GM21737 (cell line): ENCODE measurements around the gene ZNF536.
"Not testable (repeated sequence)": the region's sequence is repeated elsewhere in the genome, so short reads cannot be mapped to it uniquely, and the experiment has no call there.

Experiments
- ATAC-seq: cut with Tn5 transposase; IDR thresholded peaks from one replicate; pipeline ENCODE4 v1.9.1; 2021; ENCODE audit warnings: mild to moderate bottlenecking, moderate library complexity; ENCODE audit not compliant: unreplicated experiment

Gene ZNF536

DNA sequence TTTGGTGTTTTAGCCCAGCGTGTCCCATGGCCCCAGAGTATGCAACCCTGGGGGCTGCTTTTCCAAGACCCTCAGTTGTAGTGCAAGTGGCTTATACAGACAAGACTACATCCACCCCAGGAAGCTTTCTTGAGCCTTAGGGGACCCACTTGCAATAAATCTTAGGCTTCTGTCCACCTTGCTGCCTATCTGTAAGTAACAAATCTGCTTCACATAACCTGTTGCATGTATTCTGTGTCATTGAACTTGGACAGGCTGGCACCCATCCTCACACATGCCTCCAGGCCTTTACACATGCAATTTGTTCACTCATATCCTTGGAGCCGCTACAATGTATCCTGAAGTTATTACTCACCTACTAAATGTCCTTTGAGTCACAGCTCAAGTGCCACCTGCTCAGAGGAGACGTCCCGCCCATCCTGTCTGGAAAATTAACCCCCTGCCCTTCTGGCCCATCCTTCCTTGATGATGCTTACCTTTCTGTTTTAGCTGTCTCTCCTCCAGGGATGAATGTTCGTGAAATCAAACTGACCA lies 101.2 kb downstream of the ZNF536 start:
- ATAC-seq = no peak

- ATAC-seq = no peak
These were observed 104.8 kb downstream of the ZNF536 start for GRCh38 chr19:30476997-30477396.

GRCh38 chr19:30479231-30479630 lies 107.0 kb downstream of the ZNF536 start:
- no peak for ATAC-seq

- no peak for ATAC-seq
These were observed 107.9 kb downstream of the ZNF536 start for GRCh38 chr19:30480097-30480496.

- no peak for ATAC-seq
These were observed 108.9 kb downstream of the ZNF536 start for GRCh38 chr19:30481063-30481462.

- no peak for ATAC-seq
These were observed 109.6 kb downstream of the ZNF536 start for GRCh38 chr19:30481823-30482222.

DNA sequence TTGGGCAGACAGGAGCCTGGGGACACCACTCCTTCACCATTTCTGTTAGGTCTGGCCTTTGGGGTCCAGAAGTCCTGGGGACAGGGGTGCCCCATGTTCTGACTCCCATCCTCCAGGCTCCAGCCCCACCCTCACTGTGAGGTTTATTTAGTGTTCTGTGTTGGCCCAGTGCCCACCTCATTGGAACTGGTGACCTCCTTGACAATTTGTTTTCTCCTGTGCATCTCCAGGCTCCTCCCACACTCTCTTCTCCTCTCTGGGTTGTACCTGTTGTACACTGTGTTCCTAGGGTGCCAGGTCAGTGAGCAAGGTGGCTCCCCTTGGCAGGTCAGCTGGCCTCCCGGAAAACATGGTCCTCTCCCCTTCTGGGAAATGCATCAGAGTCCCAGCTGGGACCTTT lies 110.8 kb downstream of the ZNF536 start:
- no peak for ATAC-seq

GRCh38 chr19:30486250-30486649 lies 114.1 kb downstream of the ZNF536 start:
- ATAC-seq = not testable (repeated sequence)

- ATAC-seq = no peak
These were observed 115.0 kb downstream of the ZNF536 start for GRCh38 chr19:30487178-30487577.

DNA sequence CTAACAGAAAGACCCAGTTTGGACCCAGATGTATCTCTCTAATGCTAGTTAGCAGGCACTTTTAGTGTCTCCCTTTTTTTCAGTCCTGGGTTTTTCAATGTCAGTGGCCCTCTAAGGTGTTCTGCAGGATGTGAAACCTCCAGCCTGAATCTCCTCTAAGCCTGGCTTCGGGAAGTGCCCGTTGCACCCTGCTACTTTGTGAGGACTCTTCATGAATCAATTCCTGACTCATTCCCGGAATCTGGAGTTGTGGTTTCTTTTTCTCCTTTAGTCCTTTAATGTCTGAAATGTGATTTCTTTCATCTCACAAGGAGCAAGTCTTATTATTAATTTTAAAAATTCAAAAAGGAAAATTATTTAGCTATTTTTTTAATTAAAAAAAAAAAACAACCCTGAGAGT lies 116.0 kb downstream of the ZNF536 start:
- ATAC-seq = no peak

DNA sequence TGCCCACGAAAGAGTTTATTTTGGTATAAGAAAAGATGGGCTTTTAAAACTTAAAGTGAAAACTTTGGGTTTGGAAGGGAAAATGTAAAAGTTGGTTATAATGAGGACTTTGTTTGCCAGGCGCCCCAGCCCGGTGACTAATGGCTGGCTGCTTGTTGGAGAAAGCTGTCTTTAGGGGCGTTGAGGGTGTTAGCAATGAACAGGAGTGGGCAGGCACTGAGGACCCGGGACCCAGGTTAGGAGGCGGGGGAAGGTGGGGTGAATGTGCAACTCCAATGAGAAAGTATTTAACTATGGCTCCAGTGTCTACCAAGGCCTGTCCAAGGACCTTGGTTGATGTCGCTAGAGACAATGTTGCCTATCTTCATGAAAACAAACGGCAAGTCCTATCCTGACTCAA lies 118.6 kb downstream of the ZNF536 start:
- ATAC-seq = no peak

GRCh38 chr19:30492586-30493270 lies 120.5 kb downstream of the ZNF536 start:
- ATAC-seq = no peak

DNA sequence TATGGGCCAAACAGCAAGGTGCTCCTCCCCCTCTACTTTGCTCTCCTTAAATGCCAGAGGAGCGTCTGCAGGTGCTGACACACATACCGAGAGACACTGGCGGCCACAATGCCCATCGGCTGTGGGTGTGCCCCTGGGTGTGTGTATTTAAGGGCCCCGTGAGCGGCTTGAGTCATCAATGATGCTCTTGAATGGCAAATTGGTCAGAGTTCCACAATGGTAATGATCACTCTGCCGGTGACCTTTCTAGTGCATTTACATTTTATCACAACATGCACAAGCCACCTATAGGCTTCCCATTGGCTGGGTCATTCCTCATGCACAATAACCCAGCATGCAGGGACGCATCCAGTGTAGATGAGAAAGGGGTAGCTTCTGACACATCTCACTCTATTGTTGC lies 124.8 kb downstream of the ZNF536 start:
- no peak for ATAC-seq

DNA sequence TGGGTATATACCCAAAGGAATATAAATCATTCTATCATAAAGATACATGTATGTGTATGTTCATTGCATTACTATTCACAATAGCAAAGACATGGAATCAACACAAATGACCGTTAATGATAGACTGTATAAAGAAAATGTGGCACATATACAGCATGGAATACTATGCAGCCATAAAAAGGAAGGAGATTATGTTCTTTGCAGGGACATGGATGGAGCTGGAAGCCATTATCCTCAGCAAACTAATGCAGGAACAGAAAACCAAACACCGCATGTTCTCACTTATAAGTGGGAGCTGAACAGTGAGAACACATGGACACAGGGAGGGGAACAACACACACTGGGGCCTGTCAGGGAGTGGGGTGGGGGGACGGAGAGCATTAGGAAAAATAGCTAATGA lies 125.9 kb downstream of the ZNF536 start:
- ATAC-seq = not testable (repeated sequence)

DNA sequence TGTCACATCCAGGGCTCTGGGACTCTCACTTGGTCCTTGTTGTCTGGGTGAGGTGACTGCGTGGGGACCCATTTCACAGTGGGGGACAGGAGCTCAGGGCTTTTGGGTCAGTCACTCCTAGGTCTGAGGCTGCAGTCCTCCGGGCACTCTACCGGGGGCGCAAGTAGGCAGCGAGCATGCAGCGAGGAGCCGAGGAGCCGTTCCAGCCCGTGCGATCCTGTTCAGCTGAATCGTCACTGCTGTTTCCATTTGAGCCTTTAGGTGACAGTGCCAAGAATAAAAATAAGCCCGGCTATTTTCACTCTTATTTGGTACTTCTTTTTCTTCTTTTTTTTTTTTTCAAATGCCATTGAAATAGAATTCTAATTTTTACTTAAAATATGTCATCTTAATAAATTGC lies 126.5 kb downstream of the ZNF536 start:
- ATAC-seq = no peak

DNA sequence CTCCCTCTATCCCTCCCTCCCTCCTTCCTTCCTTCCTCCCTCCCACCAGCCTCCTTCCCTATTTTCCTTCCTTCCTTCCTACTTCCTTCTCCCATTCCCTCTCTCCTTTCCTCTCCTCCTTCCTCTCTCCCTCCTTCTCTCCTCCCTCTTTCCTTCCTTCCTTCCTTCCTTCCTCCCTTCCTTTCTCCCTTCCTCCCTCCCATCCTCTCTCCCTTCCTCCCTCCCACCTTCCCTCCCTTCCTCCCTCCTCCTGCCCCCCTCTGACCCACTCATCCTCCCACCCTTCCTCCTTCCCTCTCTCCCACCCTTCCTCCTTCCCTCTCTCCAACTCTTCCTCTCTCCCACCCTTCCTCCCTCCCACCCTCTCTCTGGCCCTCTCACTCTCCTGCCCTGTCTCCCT lies 132.1 kb downstream of the ZNF536 start:
- ATAC-seq = no peak

DNA sequence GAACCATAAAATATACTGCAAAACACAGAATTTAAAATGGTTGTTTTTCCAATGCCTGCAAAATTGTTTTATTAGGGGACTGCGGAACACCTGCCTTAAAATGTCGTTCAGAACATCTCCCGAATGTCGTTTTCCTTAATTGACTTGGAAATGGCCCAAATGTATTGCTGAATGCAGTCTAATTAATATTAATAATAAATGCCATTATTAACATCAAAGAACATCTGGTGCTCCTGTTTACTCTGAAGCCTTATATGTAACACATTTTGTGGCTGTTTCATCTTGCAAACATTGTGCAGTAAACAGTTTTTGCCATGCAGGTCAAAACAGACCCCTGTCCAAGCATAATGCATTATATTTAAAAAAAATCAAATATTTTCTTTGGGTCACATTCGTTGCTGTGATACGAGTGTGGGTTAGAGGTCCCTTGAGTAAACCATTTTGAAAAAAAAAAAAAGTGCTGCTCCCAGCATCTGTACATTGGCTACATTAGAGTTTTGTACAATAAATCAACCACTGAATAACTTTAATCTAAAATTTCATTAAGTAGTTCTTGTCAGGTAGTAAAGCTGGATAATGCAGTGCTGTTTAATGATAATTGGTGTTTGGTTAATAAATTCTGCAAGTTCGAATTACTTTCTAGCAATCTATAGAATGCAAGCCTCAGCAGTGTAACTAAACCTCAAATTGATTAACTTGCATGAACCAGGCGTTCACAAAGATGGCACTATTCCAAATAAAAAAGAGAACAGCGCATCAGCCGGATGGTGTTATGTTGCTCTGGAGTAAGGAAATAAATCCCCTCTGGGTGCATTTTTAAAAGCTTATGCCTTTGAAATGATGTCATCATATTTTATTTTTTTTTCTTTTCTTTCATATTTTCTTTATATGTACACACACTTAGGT lies 140.2 kb downstream of the ZNF536 start:
- ATAC-seq = no peak

DNA sequence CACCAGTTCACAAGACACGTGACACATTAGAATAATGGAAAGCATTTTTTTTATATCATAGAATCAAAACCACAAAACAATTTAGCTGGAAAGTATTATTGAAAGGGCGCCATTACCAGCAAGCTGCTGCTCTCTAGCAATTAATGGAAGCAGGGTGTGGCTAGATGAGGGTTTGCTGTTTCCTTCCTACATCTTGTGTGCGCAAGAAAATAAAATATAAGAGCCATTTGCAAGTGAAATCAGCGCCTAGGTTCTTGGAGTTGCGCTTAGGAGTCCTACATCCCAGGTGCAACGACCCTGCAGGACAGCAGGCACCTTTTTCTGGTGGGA lies 140.9 kb downstream of the ZNF536 start:
- ATAC-seq = no peak

DNA sequence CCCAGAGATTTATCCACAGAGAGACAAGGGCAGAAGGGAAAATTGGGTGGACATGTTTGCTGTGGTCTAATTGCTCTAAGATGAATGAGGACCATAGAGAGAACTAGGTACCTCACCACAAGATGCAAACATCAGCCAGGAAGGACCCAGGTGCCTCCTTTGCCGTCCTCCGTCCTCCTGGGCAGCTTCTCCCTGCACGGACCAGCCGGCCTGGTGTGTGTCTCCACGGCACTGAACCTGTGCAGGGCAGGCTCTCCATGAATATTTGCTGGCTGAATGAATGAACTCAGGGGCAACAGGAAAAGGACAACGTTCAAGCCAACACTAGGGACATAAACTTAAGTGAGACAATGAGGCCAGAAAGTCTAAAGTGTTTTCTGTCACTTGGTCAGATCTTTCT lies 143.9 kb downstream of the ZNF536 start:
- ATAC-seq = no peak

DNA sequence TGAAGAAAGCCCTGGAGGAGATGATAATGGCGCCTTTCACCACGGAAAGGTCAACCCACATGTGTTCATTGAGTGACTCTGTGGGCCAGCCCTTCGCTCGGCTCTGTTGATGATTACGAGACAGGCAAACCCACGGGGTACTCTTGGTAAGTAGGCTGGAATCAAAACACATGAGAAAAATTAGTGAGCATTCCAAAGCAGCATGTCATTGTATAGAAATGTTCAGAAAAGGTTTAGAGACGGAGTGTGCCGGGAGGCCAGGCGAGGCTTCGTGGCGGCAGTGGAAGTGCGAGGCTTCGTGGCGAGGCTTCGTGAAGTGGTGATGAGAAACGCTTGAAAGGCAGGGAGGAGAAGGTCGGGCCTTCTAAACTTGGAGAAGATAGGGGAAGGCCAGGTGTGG lies 144.3 kb downstream of the ZNF536 start:
- no peak for ATAC-seq

GRCh38 chr19:30518965-30519606 lies 146.9 kb downstream of the ZNF536 start:
- no peak for ATAC-seq
